ENCODE results near the gene KCNJ4.

KCNJ4 gene

GRCh38 chr22:38440747-38441350 is 14.2 kb downstream of the KCNJ4 start:
- no peak for ATAC-seq
- TF ChIP-seq ZNF8 (CRISPR knock-in tag; IDR thresholded peaks at IDR 0.05) (no peak), TSHZ2 (CRISPR knock-in tag; IDR thresholded peaks at IDR 0.05) (no peak), ZNF565 (CRISPR knock-in tag; conservative IDR thresholded peaks at IDR 0.05; ENCODE audit: low read depth) (no peak), CREB5 (CRISPR knock-in tag; IDR thresholded peaks at IDR 0.05; ENCODE audit: low read depth) (no peak), CSDC2 (CRISPR knock-in tag; IDR thresholded peaks at IDR 0.05) (no peak), RARB (CRISPR knock-in tag; IDR thresholded peaks at IDR 0.05) (no peak), ZNF70 (CRISPR knock-in tag; IDR thresholded peaks at IDR 0.05) (no peak), ZFP30 (CRISPR knock-in tag; IDR thresholded peaks at IDR 0.05) (no peak), PATZ1 (CRISPR knock-in tag; IDR thresholded peaks at IDR 0.05; ENCODE audit: borderline replicate concordance) (no peak), SNAI2 (CRISPR knock-in tag; IDR thresholded peaks at IDR 0.05) (no peak)

GRCh38 chr22:38437416-38437815 is 17.6 kb downstream of the KCNJ4 start:
- no peak for TF ChIP-seq TSHZ2 (CRISPR knock-in tag; IDR thresholded peaks at IDR 0.05)
- TF ChIP-seq PPARA (CRISPR knock-in tag; IDR thresholded peaks at IDR 0.05; ENCODE audit: borderline replicate concordance) = no peak
- no peak for TF ChIP-seq TOX (CRISPR knock-in tag; IDR thresholded peaks at IDR 0.05; ENCODE audit: borderline replicate concordance)
- no peak for TF ChIP-seq POU6F1 (CRISPR knock-in tag; IDR thresholded peaks at IDR 0.05; ENCODE audit: borderline replicate concordance, low read depth)
- no peak for TF ChIP-seq CREB5 (CRISPR knock-in tag; IDR thresholded peaks at IDR 0.05; ENCODE audit: low read depth)
- no peak for TF ChIP-seq ZNF70 (CRISPR knock-in tag; IDR thresholded peaks at IDR 0.05)
- TF ChIP-seq ZFP3 (CRISPR knock-in tag; IDR thresholded peaks at IDR 0.05) = no peak
- no peak for TF ChIP-seq CSRNP3 (CRISPR knock-in tag; IDR thresholded peaks at IDR 0.05)
- TF ChIP-seq ZFP30 (CRISPR knock-in tag; IDR thresholded peaks at IDR 0.05) = no peak
- no peak for TF ChIP-seq RARB (CRISPR knock-in tag; IDR thresholded peaks at IDR 0.05)
- no peak for TF ChIP-seq ARNTL (CRISPR knock-in tag; IDR thresholded peaks at IDR 0.05; ENCODE audit: borderline replicate concordance, low read depth)
- no peak for TF ChIP-seq ZNF8 (CRISPR knock-in tag; IDR thresholded peaks at IDR 0.05)
- no peak for TF ChIP-seq TCF4 (CRISPR knock-in tag; IDR thresholded peaks at IDR 0.05; ENCODE audit: borderline replicate concordance)
- TF ChIP-seq BACH2 (CRISPR knock-in tag; IDR thresholded peaks at IDR 0.05; ENCODE audit: borderline replicate concordance) = no peak
- no peak for ATAC-seq
